ENCODE results near the gene MBD6.

- TF ChIP-seq POLR2A (IDR thresholded peaks at IDR 0.05): no peak
- TF ChIP-seq CTCF (IDR thresholded peaks at IDR 0.05): no peak
Measured at GRCh38 chr12:57525615-57526383, 3.2 kb downstream of the MBD6 start.

Measured in Peyer's patch (tissue), 4 donors.